Stimulated activated CD8-positive, alpha-beta memory T cell treated with anti-CD3 and anti-CD28 coated beads, Interleukin-7, amount 100 ng/mL, for 24 hours (primary cell): ENCODE results near the gene FKBP5.
"Not testable (repeated sequence)": the region's sequence is repeated elsewhere in the genome, so short reads cannot be mapped to it uniquely, and the experiment has no call there.

Experiments used
- DNase-seq: peaks from one replicate; pipeline ENCODE4 v3.0.0-alpha.2; 2020; ENCODE audit warnings: low read depth

FKBP5 gene

DNA sequence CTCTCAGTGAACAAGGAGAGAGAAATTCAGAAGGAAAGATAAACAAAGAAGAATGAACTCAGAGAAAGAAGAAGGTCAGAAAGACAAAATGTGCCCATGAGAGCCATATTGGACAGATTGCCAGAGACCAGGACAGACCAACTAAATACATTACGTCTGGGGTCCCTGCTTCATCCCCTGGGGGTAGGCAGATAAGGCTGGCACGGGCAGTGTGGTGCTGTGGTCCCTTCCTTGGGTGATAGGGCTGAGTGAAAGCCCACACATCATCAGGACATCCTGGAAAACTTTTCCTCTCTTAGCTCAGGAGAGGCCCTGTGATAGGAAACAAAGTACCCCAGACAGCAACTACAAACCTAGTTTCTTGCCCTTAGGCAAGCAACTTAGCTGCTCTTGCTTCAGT is 34.9 kb upstream of the FKBP5 start:
- no peak for DNase-seq

DNA sequence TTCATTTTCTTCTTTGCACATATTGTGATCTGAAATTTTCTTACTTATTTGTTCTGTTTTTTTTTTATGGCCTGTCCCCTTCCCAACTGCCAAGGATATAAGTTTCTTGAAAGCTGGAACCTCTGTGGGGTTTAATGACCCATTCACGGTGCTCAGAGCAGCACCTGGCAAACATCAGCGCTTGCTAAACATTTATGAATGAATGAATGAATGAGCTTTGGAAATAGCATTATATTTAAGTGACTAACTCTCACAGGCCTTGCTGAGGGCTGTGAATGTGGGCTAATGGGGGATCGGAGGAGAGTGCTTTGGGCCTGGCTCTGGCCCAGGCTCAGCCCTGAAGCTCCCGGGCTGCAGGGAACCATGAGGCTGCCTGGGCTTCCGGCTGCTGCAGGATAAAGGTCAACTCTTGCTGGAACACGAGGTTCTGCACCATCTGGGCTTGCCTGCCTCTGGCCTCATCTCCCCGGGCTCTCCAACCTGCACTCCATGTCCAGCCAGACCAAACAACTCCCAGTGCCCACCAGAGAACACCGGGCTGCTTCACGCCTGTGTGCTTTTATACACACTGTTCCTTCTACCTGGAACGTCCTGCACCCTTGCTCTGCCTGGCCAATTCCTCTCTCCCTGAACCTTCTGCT is 33.5 kb upstream of the FKBP5 start:
- DNase-seq, result no peak

DNA sequence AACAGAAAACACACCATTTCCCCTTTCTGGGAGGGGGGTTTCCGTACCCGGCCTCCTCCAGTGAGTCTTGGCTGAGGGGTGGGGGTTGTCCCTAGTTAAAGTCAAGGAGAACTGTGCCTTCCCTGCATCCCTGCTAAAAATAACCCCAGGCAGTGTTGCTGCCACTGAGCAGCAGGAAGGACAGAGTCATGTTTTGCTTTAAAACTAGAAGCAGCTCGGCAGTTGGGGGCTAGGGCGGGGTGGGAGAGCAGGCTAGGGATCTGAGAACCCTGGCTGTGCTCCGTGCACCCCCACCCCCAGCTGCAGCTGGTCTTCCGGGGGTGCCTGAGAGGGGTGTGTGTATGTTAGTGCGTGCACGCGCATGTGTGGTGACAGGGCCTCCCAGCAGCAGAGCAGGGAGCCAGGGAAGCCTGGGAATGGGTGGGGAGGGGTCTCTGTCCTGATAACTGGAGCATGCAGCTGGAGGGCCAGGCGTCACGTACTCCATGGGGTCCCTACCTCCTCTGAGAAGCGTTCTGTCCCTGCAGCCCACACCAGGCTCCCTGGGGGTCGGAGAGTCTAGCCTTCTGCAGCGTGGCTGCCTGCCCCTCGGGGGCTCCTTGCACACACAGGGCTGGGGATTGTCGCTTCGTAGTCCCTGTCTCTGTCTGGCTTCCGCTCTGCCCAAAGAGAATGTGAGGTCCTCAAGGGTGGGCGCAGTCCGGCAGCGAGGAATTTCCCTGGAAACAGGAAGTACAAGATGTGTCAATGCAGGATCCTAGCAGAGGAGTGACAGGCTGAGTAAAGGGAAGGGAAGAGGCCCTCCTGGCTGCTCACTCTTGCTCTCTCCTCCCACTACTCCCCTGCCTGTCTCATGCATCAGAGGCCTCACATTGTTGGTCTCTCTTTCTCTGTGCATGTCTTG is 31.4 kb upstream of the FKBP5 start:
- DNase-seq, result no peak

DNA sequence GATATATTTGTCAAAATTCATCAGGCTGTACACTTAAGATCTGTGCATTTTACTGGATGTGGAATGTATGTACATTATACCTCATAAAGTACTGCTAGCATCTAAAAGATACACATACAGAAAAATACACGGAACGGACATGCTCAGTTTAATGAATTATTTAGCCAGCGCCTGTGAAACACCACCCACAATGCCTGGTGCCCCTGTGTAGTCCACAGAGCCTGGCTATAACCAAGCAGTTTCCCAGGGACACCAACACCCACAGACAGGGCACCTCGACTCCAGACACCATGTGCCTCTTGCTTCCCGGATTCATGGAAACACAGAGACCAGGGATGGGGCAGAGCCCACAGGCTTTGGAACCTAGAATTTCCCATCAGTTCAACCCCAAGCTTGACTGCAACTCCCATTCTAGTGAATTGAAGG is 30.7 kb upstream of the FKBP5 start:
- DNase-seq, result no peak

DNA sequence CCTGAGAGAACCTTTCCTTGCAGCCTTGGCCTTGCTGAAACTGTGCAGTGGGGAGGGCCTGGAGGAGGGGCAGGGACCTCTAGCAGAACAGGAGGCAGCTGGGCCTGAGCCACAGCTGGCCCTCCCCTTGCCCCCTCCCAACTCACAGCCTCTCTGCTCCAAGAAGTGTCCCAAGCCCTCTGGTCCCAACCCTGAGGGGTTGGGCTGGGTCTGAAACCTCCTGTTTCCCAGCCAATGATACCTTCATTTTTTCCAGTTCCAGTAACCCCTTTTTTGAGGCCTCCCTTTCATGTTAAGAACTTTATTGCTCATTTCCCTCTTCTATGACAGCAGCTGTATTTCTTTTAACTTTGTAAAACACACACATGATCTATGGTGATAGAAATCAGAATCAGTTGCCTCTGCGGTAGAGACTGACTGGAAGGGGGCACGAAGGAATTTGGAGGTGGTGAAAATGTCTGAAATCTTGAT is 30.2 kb upstream of the FKBP5 start:
- DNase-seq, result no peak

DNA sequence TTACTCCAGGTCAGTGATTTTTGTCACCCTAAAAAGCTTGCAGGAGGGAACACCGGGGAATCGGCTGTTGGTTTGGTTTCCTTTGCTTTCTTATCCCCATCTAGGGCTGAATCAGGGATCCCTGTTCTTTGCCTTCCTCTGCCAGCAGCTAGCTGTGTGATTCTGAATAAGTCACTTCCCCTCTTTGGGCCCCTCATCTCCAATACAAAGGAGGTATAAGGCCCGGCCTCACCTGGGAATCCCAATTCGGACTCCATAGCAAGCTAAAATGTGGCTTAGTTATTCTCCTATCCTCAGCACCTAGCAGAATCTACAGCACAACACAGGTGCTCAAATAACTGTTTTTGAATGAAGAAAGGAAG is 29.6 kb upstream of the FKBP5 start:
- DNase-seq, result no peak

DNA sequence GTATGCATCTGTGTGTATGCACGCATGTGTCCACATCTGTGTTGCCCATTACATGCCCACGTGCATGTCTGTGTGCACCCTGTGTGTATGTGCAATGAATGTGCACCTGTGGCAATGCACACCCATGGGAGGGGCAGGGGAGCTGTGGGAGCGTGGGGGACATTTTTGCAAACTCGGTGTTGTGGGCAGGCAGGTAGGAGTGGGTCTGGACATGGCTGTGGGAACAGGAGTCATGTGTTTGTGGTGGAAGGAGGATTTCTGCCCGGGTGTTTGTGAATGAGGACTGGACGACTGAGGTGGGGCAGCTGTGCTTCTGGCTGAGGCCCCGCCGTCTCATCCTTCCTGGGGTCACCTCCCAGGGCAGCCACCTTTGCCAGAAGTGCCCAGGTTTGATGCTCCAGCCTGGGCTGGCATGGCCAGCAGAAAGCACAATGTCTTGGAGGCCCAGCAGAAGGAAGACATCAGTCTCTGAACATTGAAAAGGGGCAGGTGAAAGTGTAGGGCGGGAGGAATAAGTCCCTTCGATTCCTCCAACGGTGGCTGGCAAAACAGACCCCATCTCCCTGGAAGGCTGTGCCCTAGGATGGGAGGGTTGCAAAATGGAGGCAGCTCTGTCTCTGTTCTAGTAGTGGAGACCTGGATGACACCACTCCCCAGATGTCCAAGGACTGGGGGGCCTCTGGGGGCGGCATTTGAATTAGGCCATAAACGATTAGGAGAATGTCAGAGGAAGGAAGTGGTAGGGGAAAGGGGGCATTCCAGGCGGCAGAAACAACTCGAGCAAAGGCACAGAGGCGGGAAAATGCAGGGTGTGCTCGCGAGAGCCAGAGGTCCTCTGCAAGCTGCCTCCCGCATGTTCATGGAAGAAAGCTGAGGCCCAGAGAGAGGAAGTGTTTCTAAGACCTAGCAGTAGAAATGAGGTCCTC is 29.0 kb upstream of the FKBP5 start:
- no peak for DNase-seq

DNA sequence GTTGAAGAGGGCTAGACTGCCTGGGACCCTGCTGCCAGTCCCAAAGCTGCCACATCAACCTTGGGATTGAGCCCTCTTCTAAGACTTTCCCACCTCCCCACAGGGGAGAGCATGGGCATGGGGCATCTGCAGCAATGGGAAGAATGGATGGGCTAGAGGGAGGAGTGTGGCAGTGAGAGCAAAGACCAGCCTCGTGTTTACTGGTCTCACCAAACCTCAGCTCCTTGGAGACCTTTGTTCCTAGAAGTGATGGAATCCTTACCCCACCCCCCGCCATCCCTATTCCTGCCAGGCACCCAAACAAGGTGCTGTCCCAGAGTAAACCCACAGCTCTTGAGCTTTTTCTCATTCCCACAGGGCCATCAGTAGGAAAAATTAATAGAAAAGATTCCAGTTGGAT is 28.1 kb upstream of the FKBP5 start:
- no peak for DNase-seq

DNA sequence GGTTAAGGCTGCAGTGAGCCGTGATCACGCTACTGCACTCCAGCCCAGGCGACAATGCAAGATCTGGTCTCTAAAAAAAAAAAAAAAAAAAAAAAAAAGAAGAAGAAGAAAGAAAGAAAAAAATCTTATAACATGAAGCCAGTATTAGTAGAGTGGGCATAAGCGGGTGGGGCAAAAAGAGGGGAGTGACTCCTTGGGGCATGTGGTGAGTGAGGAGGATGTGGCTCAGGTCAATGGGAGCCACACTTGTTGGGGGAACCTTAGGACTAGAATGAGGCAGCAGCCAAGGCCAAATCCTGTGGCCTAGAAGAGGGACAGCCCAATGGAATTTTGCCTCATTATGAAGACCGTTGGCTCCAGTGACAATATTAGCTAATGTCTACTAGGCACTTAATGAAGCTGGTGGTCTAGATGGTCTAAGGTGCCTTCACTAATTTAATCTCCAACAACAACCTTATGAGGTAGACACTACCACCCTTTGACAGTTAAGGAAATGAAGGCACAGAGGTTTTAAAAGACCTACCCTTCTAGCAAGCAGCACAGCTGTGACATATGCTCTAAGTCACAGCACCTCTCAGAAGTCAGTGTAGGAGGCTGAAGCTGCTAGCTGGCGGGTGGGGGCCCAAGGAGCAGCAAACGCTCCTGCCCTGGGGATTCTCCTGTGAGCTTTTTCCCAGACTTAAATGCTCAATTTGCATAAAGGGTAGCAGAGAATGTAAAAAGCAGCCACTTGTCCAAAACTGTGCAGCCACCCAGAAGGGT is 24.5 kb upstream of the FKBP5 start:
- DNase-seq, result no peak

DNA sequence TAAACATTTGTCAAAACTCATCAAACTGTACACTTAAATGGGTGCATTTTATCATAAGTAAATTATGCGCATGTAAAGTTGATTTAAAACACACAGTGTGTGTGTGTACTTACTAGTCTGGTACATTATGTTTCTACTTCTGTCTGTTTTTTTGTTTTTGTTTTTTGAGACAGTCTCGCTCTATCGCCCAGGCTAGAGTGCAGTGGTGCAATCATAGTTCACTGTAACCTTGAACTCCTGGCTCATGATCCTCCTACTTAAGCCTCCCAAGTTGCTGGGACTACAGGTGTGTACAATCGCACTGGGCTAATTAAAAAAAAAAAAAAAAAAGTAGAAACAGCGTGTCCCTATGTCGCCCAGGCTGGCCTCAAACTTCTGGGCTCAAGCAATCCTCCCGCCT is 23.0 kb upstream of the FKBP5 start:
- DNase-seq, result no peak

DNA sequence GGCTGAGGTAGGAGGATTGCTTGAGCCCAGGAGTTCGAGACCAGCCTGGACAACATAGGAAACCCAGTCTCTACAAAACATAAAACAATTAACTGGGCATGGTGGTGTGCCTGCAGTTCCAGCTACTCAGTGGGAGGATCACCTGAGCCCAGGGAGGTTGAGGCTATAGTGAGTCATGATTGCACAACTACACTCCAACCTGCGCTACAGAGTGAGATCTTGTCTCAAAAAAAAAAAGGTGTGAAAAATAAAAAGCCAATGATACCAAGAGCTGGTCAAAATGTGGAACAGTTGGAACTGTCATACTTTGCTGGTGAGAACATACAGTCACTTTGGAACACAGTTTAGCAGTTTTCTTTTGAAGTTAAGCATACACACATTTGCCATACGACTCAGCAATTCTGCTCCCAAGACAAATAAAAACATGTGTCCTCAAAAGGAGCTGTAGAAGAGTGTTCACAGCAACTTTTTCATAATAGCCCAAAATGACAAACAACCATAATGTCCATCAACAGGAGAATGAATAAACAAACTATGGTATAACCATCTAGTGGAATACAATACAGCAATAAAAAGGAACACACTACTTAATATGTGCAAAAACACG is 21.6 kb upstream of the FKBP5 start:
- no peak for DNase-seq

DNA sequence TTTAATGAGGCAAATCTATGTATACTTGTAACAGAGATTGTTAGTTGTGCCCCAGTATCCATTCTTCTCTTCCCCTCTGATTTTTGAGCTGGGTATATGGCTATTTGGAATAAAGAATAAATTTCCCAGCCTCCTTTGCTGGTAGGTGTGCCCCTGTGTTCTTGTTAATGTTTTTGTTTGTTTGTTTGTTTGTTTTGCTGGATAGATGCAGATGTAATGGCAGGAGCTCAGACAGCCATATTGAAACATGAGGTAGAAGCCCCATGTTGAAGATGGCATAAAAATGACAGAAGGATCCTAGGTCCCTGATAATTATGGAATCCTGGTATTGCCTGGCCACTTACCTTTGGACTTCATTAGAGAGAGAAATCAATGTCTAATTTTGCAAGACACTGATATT is 19.9 kb upstream of the FKBP5 start:
- DNase-seq, result no peak

DNA sequence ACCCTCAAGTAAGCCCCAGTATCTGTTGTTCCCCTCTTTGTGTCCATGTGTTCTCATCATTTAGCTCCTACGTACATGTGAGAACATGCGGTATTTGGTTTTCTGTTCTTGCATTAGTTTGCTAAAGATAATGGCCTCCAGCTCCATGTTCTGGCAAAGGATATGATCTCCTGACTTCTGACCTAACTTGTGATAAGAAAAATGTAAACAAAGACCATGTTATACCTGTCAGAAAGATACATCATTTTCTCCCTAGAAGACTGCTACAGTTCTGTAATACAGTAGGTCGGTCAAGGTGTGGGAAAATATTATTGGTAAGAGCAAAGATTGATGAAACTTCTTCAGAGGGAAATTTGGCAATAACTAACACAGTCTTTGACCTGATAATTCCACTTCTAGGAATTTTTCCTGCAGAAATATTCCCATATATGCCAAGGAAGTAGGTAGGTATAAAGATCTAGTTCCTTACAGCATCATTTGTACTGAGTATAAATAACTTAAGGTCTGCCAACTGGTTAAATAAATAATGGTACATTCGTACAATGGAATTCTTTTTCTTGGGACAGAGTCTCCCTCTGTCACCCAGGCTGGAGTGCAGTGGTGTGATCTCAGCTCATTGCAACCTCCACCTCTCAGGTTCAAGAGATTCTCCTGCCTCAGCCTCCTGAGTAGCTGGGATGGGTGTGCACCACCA is 19.1 kb upstream of the FKBP5 start:
- no peak for DNase-seq

DNA sequence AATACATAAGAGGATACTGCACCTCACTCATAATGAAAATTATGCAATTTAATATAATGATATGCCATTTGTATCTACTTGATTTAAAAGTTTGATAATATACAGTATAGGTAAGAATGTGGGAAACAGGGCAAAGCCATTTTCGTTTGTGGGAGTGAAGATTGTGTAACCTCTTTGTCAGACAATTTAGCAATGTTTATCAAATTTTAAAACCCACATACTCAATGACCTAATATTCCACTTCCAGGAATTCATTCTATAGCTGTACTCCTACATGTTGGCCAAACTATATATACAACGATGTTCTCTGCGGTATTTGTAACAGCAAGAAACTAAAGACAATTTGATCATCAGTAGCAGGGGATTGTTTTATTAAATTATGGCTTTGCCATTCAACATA is 17.8 kb upstream of the FKBP5 start:
- no peak for DNase-seq

DNA sequence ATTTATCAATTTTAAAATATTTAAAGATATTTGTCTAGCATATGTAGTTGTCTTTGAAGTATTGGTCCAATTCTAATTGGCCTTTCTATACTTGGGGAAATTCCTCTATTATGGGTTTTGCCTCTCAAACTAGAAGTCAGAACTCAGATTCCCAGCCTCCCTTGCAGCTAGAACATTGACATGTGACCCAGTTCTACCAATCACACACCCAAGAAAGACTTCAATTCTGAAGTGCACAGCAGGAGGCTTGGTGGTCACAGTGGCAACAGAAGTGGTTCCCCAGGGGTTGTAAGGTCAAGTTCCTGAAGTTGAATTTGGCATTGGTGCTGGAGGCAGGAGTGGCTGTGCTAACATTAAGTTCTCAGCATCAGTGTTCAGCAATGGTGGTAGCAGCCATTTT is 14.8 kb upstream of the FKBP5 start:
- DNase-seq, result no peak

DNA sequence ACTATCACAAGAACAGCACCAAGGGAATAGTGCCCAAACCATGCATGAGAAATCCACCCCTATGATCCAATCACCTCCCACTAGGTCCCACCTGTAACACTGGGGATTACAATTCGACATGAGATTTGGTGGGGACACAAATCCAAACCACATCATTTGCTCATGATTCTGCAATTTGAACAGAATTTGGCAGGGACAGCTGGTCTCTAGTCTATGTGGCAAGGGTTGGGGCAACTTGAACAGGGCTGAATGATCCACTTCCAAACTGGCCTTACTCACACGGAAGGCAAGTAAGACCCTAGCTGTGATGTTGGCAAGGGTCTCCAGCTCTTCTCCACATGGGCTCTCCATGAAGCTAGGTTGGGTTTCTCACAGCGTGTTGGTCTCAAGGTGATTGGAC is 10.1 kb upstream of the FKBP5 start:
- no peak for DNase-seq

DNA sequence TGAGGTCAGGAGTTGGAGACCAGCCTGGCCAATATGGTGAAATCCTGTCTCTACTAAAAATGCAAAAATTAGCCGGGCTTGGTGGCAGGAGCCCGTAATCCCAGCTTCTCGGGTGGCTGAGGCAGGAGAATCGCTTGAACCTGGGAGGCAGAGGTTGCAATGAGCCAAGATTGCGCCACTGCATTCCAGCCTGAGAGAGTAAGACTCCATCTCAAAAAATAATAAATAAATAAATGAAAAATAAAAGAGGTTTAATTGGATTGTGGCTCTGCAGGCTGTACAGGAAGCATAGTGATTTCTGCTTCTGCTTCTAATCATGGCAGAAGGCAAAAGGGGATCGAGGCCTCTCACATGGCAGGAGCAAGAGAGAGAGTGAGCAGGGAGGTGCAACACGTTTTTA is 9.7 kb upstream of the FKBP5 start:
- not testable (repeated sequence) for DNase-seq

DNA sequence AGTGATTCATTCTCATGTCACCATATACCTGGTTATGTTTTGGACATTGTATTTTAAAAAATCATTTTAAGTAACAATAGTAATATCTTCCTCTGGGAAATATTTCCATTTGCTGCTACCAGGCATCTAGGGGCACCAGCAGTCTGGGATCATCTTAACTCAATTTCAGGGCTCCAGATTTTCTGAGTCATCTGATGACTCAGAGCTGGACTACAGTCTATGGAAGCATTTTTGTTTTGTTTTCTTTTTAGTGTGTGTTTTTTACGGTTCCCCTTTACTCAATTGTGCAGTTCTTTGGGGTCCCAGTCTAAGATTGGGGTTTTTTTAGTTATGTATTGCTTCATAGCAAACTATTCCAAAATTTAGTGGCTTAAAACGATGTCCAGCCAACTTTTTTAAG is 5.7 kb upstream of the FKBP5 start:
- no peak for DNase-seq

DNA sequence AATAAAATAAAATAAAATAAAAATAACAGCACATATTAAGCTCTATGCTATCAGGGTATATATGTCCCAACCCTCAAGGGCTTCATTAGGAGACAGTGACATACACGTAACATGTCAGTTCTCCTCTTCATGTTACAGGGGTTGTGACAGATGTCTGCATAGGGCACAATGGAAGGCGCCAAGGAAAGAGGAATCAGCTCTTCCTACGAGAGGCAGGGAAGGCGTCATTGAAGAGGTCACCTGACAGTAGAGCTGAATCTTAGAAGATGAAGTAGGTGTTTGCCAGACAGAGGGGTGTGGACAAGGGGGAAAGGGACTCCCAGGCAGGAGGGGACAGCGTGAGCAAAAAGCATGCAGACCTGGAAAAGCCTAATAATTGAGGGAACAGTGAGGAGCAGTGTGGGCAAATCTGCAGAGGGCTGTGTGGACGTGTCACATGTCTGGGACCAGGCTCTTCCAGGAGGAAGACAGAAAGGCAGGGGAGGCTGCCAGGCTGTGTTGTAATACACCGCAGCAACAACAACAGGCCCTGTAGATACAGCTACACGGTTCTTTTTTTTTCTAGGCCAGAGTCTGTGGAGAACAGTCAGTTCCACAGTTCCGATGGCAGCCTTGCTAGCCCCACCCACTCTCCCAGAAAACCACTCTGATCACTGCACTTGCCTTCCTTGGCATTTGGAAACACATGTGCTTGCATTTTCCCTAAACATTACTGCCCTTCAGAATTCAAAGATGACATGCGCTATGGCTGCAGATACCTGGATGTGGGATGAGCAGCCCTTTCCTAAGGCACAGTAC is 2.5 kb upstream of the FKBP5 start:
- DNase-seq, result no peak

DNA sequence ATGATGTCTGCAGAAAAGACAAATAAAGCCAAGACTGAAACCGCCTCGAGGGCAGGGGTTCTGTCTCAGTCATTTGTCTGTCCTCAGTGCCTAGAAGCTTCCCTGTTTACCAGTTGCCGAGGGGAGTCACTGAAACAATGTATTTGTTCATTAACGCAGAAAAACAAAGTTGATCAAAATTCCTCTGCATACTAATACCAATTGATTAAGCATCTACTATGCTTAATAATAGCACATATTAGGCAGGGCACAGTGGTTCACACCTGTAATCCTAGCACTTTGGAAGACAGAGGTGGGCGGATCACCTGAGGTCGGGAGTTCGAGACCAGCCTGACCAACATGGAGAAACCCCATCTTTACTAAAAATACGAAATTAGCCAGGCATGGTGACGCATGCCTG is 1.8 kb upstream of the FKBP5 start:
- DNase-seq, result no peak
